ENCODE results near the gene MELK. TPM values are rescaled to one million over a fixed set of nuclear protein-coding genes. Genes with fewer than 3 reads are reported as not detected.

Gene MELK
- total RNA-seq, 2 experiments from 2014 or later: 47.9 to 58.7 TPM

GRCh38 chr9:36725777-36726356 is 153.2 kb downstream of the MELK start:
- no peak for TF ChIP-seq EZH2phosphoT487 (IDR thresholded peaks at IDR 0.05; ENCODE audit: borderline replicate concordance, low read depth, low read length)
- TF ChIP-seq, protein P1, sequence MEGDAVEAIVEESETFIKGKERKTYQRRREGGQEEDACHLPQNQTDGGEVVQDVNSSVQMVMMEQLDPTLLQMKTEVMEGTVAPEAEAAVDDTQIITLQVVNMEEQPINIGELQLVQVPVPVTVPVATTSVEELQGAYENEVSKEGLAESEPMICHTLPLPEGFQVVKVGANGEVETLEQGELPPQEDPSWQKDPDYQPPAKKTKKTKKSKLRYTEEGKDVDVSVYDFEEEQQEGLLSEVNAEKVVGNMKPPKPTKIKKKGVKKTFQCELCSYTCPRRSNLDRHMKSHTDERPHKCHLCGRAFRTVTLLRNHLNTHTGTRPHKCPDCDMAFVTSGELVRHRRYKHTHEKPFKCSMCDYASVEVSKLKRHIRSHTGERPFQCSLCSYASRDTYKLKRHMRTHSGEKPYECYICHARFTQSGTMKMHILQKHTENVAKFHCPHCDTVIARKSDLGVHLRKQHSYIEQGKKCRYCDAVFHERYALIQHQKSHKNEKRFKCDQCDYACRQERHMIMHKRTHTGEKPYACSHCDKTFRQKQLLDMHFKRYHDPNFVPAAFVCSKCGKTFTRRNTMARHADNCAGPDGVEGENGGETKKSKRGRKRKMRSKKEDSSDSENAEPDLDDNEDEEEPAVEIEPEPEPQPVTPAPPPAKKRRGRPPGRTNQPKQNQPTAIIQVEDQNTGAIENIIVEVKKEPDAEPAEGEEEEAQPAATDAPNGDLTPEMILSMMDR (conservative IDR thresholded peaks at IDR 0.05; ENCODE audit: low read length): no peak
- H3K9me2 ChIP-seq (ENCODE audit: insufficient read depth, low read length): no peaks in the 10 kb centered on the region
- no peaks in the 10 kb centered on the region for H3K36me3 ChIP-seq (ENCODE audit: insufficient read depth, low read length)
- H3K9me3 ChIP-seq (ENCODE audit: low read length): no peaks in the 10 kb centered on the region
- DNase-seq (ENCODE audit: low spot score): no peak
- no peaks in the 10 kb centered on the region for H3K79me2 ChIP-seq (ENCODE audit: insufficient read depth, low read depth, low read length)
- ChIA-PET POLR2A (interaction anchor here (0.6 kb wide), 1 partner anchor 409 kb away, joined by 3 read pairs; no protein-coding TSS in a partner anchor), CTCF (ENCODE audit: unreplicated experiment) (no interaction called here)
- intact Hi-C loops (cut with micrococcal nuclease; ENCODE audit: unreplicated experiment): no loop called here
- H3K4me1 ChIP-seq (ENCODE audit: insufficient read depth, low read length, poor library complexity, severe bottlenecking): no peaks in the 10 kb centered on the region
- no peak overlapping the region for H3K27ac ChIP-seq (ENCODE audit: low read depth, low read length, poor library complexity, severe bottlenecking)
- no TSS peak for BruUV-seq (replicated peaks)
- no peaks in the 10 kb centered on the region for H4K20me1 ChIP-seq (ENCODE audit: insufficient read depth, low read length)
- H3K4me3 ChIP-seq (ENCODE audit: low read depth, low read length, poor library complexity, severe bottlenecking): no peak overlapping the region
- H3K4me2 ChIP-seq (ENCODE audit: low read length): no peak overlapping the region
- H2AFZ ChIP-seq (ENCODE audit: low read length): no peak overlapping the region

Other genes starting within 250 kb of the MELK start
- 5.7 and 9.0 TPM in 2 replicates for gene RNF38, start 172.6 kb upstream of the MELK start, total RNA-seq (2014; rRNA removed; shearing (Covaris generic))
- gene RNF38, start 172.6 kb upstream of the MELK start, total RNA-seq (2022): 25.5 and 30.5 TPM in 2 replicates

Measured in OCI-LY7 (cell line).